Skeletal muscle cell (primary cell): Measurements from ENCODE around the gene NTNG2.

Experiments used
- DNase-seq: peaks from one replicate; pipeline ENCODE4 v3.0.0-alpha.2; 2010; ENCODE audit warnings: low read depth
- H3K4me3 ChIP-seq: 2 replicates; pipeline ENCODE4 v1.5.1; 2011; ENCODE audit warnings: low read depth, mild to moderate bottlenecking, control low read depth, low read length, moderate library complexity

NTNG2 gene

GRCh38 chr9:132228062-132228461 is 66.2 kb downstream of the NTNG2 start:
- no peak for DNase-seq
- no peak overlapping the region for H3K4me3 ChIP-seq

GRCh38 chr9:132230605-132231004 is 68.7 kb downstream of the NTNG2 start:
- DNase-seq, result no peak
- H3K4me3 ChIP-seq, result no peak overlapping the region

GRCh38 chr9:132231019-132231701 is 69.3 kb downstream of the NTNG2 start:
- DNase-seq, result no peak

GRCh38 chr9:132232522-132232921 is 70.7 kb downstream of the NTNG2 start:
- no peak for DNase-seq
- no peak overlapping the region for H3K4me3 ChIP-seq

More at GRCh38 chr9:132231019-132231701, 69.3 kb downstream of the NTNG2 start:
- no peak overlapping the region for H3K4me3 ChIP-seq

- no peak overlapping the region for H3K4me3 ChIP-seq
- DNase-seq, result no peak
These were observed 71.3 kb downstream of the NTNG2 start for GRCh38 chr9:132233138-132233537.

GRCh38 chr9:132234535-132234934 is 72.7 kb downstream of the NTNG2 start:
- no peak for DNase-seq
- no peak overlapping the region for H3K4me3 ChIP-seq

GRCh38 chr9:132235125-132235524 is 73.3 kb downstream of the NTNG2 start:
- H3K4me3 ChIP-seq, result no peak overlapping the region
- no peak for DNase-seq

- no peak overlapping the region for H3K4me3 ChIP-seq
- DNase-seq, result no peak
These were observed 74.2 kb downstream of the NTNG2 start for GRCh38 chr9:132235894-132236661.

GRCh38 chr9:132236662-132237311 is 74.9 kb downstream of the NTNG2 start:
- no peak overlapping the region for H3K4me3 ChIP-seq
- DNase-seq, result no peak

- H3K4me3 ChIP-seq, result no peak overlapping the region
- DNase-seq, result no peak
These were observed 75.6 kb downstream of the NTNG2 start for GRCh38 chr9:132237481-132237880.

GRCh38 chr9:132238026-132238972 is 76.4 kb downstream of the NTNG2 start:
- DNase-seq, result no peak
- no peak overlapping the region for H3K4me3 ChIP-seq

- DNase-seq, result no peak
- no peak overlapping the region for H3K4me3 ChIP-seq
These were observed 77.1 kb downstream of the NTNG2 start for GRCh38 chr9:132238992-132239391.

GRCh38 chr9:132239518-132239917 is 77.7 kb downstream of the NTNG2 start:
- no peak overlapping the region for H3K4me3 ChIP-seq
- no peak for DNase-seq

GRCh38 chr9:132239999-132240840 is 78.4 kb downstream of the NTNG2 start:
- H3K4me3 ChIP-seq, result peak overlapping the region; percentile 30
- DNase-seq, result no peak

GRCh38 chr9:132240841-132241482 is 79.1 kb downstream of the NTNG2 start:
- peak; percentile 34 for DNase-seq
- H3K4me3 ChIP-seq, result peak overlapping the region; percentile 49

- no peak for DNase-seq
- H3K4me3 ChIP-seq, result peak overlapping the region; percentile 49
These were observed 79.6 kb downstream of the NTNG2 start for GRCh38 chr9:132241483-132241839.

- no peak for DNase-seq
- peak overlapping the region; percentile 49 for H3K4me3 ChIP-seq
These were observed 80.2 kb downstream of the NTNG2 start for GRCh38 chr9:132241840-132242620.
